HG02973 (cell line): ENCODE data around the gene FASN.
A peak's percentile ranks its signal among the peaks of the same experiment; 100 is the strongest.
"Not testable (repeated sequence)": the region's sequence is repeated elsewhere in the genome, so short reads cannot be mapped to it uniquely, and the experiment has no call there.

Experiments
- ATAC-seq: cut with Tn5 transposase; IDR thresholded peaks from one replicate; pipeline ENCODE4 v1.9.1; 2021; ENCODE audit warnings: moderate library complexity; ENCODE audit not compliant: unreplicated experiment

The FASN gene

GRCh38 chr17:82098169-82098938, at the start of gene FASN:
FASN (minus strand) TSS chr17:82098236; CDS start chr17:82096445, 1,791 bp downstream.
- ATAC-seq: peak; percentile 61

- ATAC-seq: no peak
Observed at GRCh38 chr17:82146663-82147654, 48.9 kb upstream of the FASN start.

GRCh38 chr17:82145550-82146155, 47.6 kb upstream of the FASN start:
- no peak for ATAC-seq

- ATAC-seq: no peak
Observed at GRCh38 chr17:82143333-82143732, 45.3 kb upstream of the FASN start.

GRCh38 chr17:82139961-82140360, 41.9 kb upstream of the FASN start:
- ATAC-seq: not testable (repeated sequence)

- ATAC-seq: no peak
Observed at GRCh38 chr17:82138511-82138992, 40.5 kb upstream of the FASN start.

- ATAC-seq: no peak
Observed at GRCh38 chr17:82134101-82134500, 36.1 kb upstream of the FASN start.

GRCh38 chr17:82133166-82133953, 35.3 kb upstream of the FASN start:
- ATAC-seq: not testable (repeated sequence)

GRCh38 chr17:82129095-82129494, 31.1 kb upstream of the FASN start:
- no peak for ATAC-seq

- ATAC-seq: no peak
Observed at GRCh38 chr17:82128287-82128686, 30.3 kb upstream of the FASN start.

- ATAC-seq: no peak
Observed at GRCh38 chr17:82127704-82128103, 29.7 kb upstream of the FASN start.

- ATAC-seq: no peak
Observed at GRCh38 chr17:82127315-82127595, 29.2 kb upstream of the FASN start.

- ATAC-seq: no peak
Observed at GRCh38 chr17:82126556-82127314, 28.7 kb upstream of the FASN start.

GRCh38 chr17:82124101-82124500, 26.1 kb upstream of the FASN start:
- ATAC-seq: no peak

- ATAC-seq: no peak
Observed at GRCh38 chr17:82121660-82122629, 23.9 kb upstream of the FASN start.

GRCh38 chr17:82121246-82121645, 23.2 kb upstream of the FASN start:
- no peak for ATAC-seq

GRCh38 chr17:82120148-82120547, 22.1 kb upstream of the FASN start:
- no peak for ATAC-seq

GRCh38 chr17:82118815-82119380, 20.9 kb upstream of the FASN start:
- no peak for ATAC-seq
